Measurements from ENCODE around the gene PMVK. TPM values are rescaled to one million over a fixed set of nuclear protein-coding genes. Genes with fewer than 3 reads are reported as not detected.

PMVK gene
- total and polyA plus RNA-seq, 7 donors = 17.0 to 35.6 (median 24.1) TPM

GRCh38 chr1:154959426-154959780 is 22.9 kb upstream of the PMVK start:
- intact Hi-C loops (cut with DNase I) = no loop called here
- Histone ChIP-seq H3K27me3 (ENCODE audit: insufficient read depth in 3 of 3, low read length in 2 of 3) (no peaks in the 10 kb centered on the region), H3K36me3 (ENCODE audit: insufficient read depth in 1 of 2, low read depth in 1 of 2) (peaks cover 0 to 35% of the 10 kb centered on the region in 2 donors), H3K4me1 (peaks cover 38% of the 10 kb centered on the region), H3K4me3 (no peak overlapping the region), H3K9me3 (no peaks in the 10 kb centered on the region), H3K27ac (peak overlapping the region; percentile 88)
- TF ChIP-seq, protein P1, sequence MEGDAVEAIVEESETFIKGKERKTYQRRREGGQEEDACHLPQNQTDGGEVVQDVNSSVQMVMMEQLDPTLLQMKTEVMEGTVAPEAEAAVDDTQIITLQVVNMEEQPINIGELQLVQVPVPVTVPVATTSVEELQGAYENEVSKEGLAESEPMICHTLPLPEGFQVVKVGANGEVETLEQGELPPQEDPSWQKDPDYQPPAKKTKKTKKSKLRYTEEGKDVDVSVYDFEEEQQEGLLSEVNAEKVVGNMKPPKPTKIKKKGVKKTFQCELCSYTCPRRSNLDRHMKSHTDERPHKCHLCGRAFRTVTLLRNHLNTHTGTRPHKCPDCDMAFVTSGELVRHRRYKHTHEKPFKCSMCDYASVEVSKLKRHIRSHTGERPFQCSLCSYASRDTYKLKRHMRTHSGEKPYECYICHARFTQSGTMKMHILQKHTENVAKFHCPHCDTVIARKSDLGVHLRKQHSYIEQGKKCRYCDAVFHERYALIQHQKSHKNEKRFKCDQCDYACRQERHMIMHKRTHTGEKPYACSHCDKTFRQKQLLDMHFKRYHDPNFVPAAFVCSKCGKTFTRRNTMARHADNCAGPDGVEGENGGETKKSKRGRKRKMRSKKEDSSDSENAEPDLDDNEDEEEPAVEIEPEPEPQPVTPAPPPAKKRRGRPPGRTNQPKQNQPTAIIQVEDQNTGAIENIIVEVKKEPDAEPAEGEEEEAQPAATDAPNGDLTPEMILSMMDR (IDR thresholded peaks at IDR 0.05) = no peak
- DNase-seq (peak; percentile 13 to 36), ATAC-seq (no peak)
- 88 to 90% (median 89%) methylated on average over 4 to 7 of the region's 7 CpGs for WGBS, 3 donors

DNA sequence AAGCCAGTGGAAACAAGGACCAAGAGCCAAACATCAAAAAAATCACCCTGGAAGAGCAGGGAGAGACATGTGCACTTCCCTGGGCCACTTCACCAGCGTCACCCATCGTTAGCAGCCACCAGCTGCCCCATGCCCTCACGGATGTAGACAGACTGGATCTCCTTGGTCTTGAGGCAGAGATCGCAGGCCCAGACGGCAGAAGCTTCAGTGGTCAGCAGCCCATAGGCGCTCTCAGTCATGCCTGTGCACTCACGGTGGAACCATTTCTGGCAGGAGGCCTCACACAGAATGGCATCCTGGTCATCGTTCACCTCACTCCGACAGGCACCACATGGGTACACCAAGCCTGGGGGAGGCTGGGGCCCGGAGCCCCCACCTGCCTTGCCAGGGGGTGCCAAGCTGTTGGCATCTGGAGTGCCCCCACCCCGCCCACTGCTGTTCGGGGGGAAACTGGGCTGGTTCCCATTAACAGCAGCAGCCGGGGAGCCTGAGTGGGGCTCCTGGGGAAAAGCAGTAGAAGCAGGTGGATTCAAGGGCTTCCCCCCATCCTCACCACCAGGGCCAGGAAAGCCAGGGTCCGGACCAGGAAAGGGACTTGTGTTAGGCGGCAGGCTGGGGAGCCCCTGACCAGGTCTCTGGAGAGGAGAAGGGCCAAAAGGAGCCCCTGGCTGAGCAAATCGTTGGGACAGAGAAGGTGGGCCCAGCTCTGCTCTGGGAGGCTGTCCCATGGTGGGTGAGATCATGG is 22.3 kb upstream of the PMVK start:
- TF ChIP-seq, protein P1 (IDR thresholded peaks at IDR 0.05) = no peak
- Histone ChIP-seq H3K27me3 (ENCODE audit: insufficient read depth in 3 of 3, low read length in 2 of 3) (no peaks in the 10 kb centered on the region), H3K9me3 (no peaks in the 10 kb centered on the region), H3K4me3 (no peak overlapping the region), H3K4me1 (peaks cover 43% of the 10 kb centered on the region), H3K27ac (peak overlapping the region; percentile 88), H3K36me3 (ENCODE audit: insufficient read depth in 1 of 2, low read depth in 1 of 2) (peaks cover 0 to 30% of the 10 kb centered on the region in 2 donors)
- DNase-seq = peak; percentile 15 to 16
- 73 to 82% (median 77%) methylated on average over 15 to 16 of the region's 16 CpGs for WGBS, 3 donors
- intact Hi-C loops (cut with DNase I) = no loop called here
- ATAC-seq = no peak

DNA sequence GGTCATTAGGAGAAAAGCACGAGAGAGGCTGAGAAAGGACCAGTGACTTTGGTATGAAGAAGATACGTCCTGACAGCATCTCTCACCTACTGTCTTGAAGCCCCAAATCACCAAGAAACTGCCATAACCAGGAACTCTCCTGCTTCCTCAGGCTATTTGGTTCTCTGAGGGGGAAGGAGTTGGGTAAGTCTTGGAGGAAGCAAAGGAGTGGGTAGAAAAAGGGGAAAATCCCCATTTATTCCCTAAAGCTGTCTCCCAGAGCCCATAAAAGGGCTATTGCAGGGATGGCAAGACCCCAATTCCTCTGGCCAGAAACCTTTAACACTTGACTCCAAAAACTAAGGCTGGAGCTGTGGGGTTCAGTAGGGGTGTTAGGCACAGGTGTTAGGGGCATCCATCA is 21.5 kb upstream of the PMVK start:
- ATAC-seq (no peak), DNase-seq (no peak)
- WGBS, 3 donors = 73 to 86% (median 81%) methylated on average over 2 of the region's 2 CpGs
- Histone ChIP-seq H3K9me3 (no peaks in the 10 kb centered on the region), H3K36me3 (ENCODE audit: insufficient read depth in 1 of 2, low read depth in 1 of 2) (peaks cover 0 to 22% of the 10 kb centered on the region in 2 donors), H3K27ac (peak overlapping the region; percentile 88), H3K27me3 (ENCODE audit: insufficient read depth in 3 of 3, low read length in 2 of 3) (no peaks in the 10 kb centered on the region), H3K4me3 (no peak overlapping the region), H3K4me1 (peaks cover 50% of the 10 kb centered on the region)
- intact Hi-C loops (cut with DNase I) = no loop called here
- TF ChIP-seq, protein P1 (IDR thresholded peaks at IDR 0.05) = no peak

GRCh38 chr1:154957091-154957657 is 20.7 kb upstream of the PMVK start:
- TF ChIP-seq, protein P1 (IDR thresholded peaks at IDR 0.05) = no peak
- intact Hi-C loops (cut with DNase I) = no loop called here
- WGBS, 3 donors = 22 to 28% (median 25%) methylated on average over 9 of the region's 9 CpGs
- no peak for ATAC-seq
- Histone ChIP-seq H3K36me3 (ENCODE audit: insufficient read depth in 1 of 2, low read depth in 1 of 2) (peaks cover 0 to 19% of the 10 kb centered on the region in 2 donors), H3K4me1 (peaks cover 50% of the 10 kb centered on the region), H3K9me3 (no peaks in the 10 kb centered on the region), H3K27me3 (ENCODE audit: insufficient read depth in 3 of 3, low read length in 2 of 3) (no peaks in the 10 kb centered on the region), H3K4me3 (peak overlapping the region; percentile 71), H3K27ac (peak overlapping the region; percentile 88)
- peak in 1 of 2 donors; percentile 9 for DNase-seq

Measured in psoas muscle (tissue), 8 donors.